Suprapubic skin (tissue), 4 donors: ENCODE data around the gene DHX8. TPM values are rescaled to one million over a fixed set of nuclear protein-coding genes. Genes with fewer than 3 reads are reported as not detected.
A peak's percentile ranks its signal among the peaks of the same experiment; 100 is the strongest.

Experiments
- DNase-seq, 2 donors: peaks; one replicate each; pipeline ENCODE4 v3.0.0-alpha.2; 2019; ENCODE audit warnings: low spot score in 2 of 2
- H3K27ac ChIP-seq: fragments of 200-600 bp; sonication (generic); one replicate; pipeline ENCODE4 v1.5.1; 2019
- H3K27me3 ChIP-seq: fragments of 200-600 bp; sonication (generic); one replicate; pipeline ENCODE4 v1.5.1; 2019
- H3K36me3 ChIP-seq: fragments of 200-600 bp; sonication (generic); one replicate; pipeline ENCODE4 v1.5.1; 2019
- H3K4me1 ChIP-seq: fragments of 200-600 bp; sonication (generic); one replicate; pipeline ENCODE4 v1.5.1; 2019
- H3K4me3 ChIP-seq: fragments of 200-600 bp; sonication (generic); one replicate; pipeline ENCODE4 v1.5.1; 2019; ENCODE audit warnings: mild to moderate bottlenecking
- H3K9me3 ChIP-seq: fragments of 200-600 bp; sonication (generic); one replicate; pipeline ENCODE4 v1.5.1; 2019
- CTCF ChIP-seq, 2 donors: fragments of 200-600 bp in 1 of 2; fragments of 450-650 bp in 1 of 2; sonication (generic) in 1 of 2; IDR thresholded peaks; one replicate each; pipeline ENCODE4 v1.5.1; 2016 to 2019; ENCODE audit warnings: antibody characterized with exemption in 2 of 2, mild to moderate bottlenecking in 1 of 2, moderate library complexity in 1 of 2
- EP300 ChIP-seq: sonication (generic); formaldehyde crosslinking; IDR thresholded peaks from one replicate; pipeline ENCODE4 v1.6.1; 2017; ENCODE audit warnings: antibody characterized with exemption
- POLR2A ChIP-seq, 2 donors: fragments of 450-650 bp; IDR thresholded peaks; one replicate each; pipeline ENCODE4 v1.6.1; 2017; ENCODE audit warnings: antibody characterized with exemption in 2 of 2, mild to moderate bottlenecking in 2 of 2, moderate library complexity in 2 of 2
- POLR2AphosphoS5 ChIP-seq, 3 donors: sonication (generic); formaldehyde crosslinking; IDR thresholded peaks; one replicate each; pipeline ENCODE4 v1.6.1; 2017; ENCODE audit warnings: antibody characterized with exemption in 3 of 3
- WGBS: methylation state at CpG from one replicate; pipeline ENCODE4 v1.1.5; 2018; 5-methylcytosine and 5-hydroxymethylcytosine counted together
- total RNA-seq, 4 donors: library from RNA; depleted of rRNA; stranded (reverse); fragments of >200 nt; gene quantifications; one replicate each; pipeline ENCODE4 v1.1.0, GENCODE V29; 2016

Gene DHX8
- total RNA-seq, 4 donors from 2014 or later = 31.4 to 57.1 (median 46.1) TPM

- DNase-seq = no peak
- TF ChIP-seq CTCF (IDR thresholded peaks at IDR 0.05) (no peak), POLR2A (IDR thresholded peaks at IDR 0.05) (no peak), POLR2AphosphoS5 (IDR thresholded peaks at IDR 0.05) (no peak), EP300 (no peak)
- no peaks in the 10 kb centered on the region for H3K27me3 ChIP-seq
- H3K9me3 ChIP-seq = no peaks in the 10 kb centered on the region
- H3K36me3 ChIP-seq = no peaks in the 10 kb centered on the region
- WGBS = 91% methylated on average over 6 of the region's 6 CpGs
- peaks cover 10% of the 10 kb centered on the region for H3K4me1 ChIP-seq
- H3K27ac ChIP-seq = no peak overlapping the region
- no peak overlapping the region for H3K4me3 ChIP-seq
Observed at GRCh38 chr17:43554857-43555256, 71.1 kb downstream of the DHX8 start.

DNA sequence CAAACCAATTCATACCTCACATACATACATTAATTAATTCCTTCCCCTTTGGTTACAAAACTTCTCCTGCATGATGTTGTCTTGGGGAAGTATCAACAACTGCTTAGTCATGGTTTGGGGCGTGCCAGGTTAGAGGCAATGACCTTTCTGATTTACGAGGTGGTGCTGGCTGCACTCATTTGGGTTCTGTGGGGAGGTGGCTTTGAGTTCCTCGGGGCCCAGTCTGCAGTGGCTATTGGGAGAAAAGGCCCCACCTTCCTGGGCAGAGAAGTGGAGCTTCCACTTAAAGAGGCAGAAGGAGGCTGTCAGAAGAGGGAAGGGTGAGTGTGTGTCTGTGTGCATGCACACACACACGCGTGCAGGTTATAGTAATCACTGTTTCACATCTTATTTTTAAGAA lies 72.5 kb downstream of the DHX8 start:
- Histone ChIP-seq H3K9me3 (no peaks in the 10 kb centered on the region), H3K27me3 (no peaks in the 10 kb centered on the region), H3K36me3 (no peaks in the 10 kb centered on the region), H3K4me3 (no peak overlapping the region), H3K4me1 (peaks cover 9% of the 10 kb centered on the region), H3K27ac (no peak overlapping the region)
- 18% methylated on average over 5 of the region's 5 CpGs for WGBS
- peak; percentile 77 to 85 for DNase-seq
- TF ChIP-seq POLR2A (IDR thresholded peaks at IDR 0.05) = no peak
- no peak for TF ChIP-seq CTCF (IDR thresholded peaks at IDR 0.05)
- TF ChIP-seq EP300 = no peak
- no peak for TF ChIP-seq POLR2AphosphoS5 (IDR thresholded peaks at IDR 0.05)

DNA sequence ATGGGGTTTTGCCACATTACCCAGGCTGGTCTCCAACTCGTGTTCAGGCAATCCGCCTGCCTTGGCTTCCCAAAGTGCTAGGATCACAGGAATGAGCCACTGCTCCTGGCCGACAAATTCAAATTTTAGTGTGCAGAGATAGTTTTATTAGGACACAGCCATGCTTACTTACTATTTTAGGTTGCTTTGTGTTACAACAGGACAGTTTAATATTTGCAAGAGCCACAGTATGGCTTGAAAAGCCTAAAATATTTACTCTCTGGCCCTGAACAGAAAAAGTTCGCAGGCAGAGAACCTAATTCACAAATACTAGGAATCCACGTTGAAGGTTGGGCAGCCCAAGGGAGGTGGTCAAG lies 75.0 kb downstream of the DHX8 start:
- Histone ChIP-seq H3K9me3 (no peaks in the 10 kb centered on the region), H3K4me1 (peaks cover 20% of the 10 kb centered on the region), H3K27ac (no peak overlapping the region), H3K36me3 (no peaks in the 10 kb centered on the region), H3K27me3 (no peaks in the 10 kb centered on the region), H3K4me3 (no peak overlapping the region)
- no peak for DNase-seq
- 87% methylated on average over 5 of the region's 5 CpGs for WGBS
- TF ChIP-seq POLR2AphosphoS5 (IDR thresholded peaks at IDR 0.05) = no peak
- no peak for TF ChIP-seq EP300
- no peak for TF ChIP-seq CTCF (IDR thresholded peaks at IDR 0.05)
- TF ChIP-seq POLR2A (IDR thresholded peaks at IDR 0.05) = no peak

DNA sequence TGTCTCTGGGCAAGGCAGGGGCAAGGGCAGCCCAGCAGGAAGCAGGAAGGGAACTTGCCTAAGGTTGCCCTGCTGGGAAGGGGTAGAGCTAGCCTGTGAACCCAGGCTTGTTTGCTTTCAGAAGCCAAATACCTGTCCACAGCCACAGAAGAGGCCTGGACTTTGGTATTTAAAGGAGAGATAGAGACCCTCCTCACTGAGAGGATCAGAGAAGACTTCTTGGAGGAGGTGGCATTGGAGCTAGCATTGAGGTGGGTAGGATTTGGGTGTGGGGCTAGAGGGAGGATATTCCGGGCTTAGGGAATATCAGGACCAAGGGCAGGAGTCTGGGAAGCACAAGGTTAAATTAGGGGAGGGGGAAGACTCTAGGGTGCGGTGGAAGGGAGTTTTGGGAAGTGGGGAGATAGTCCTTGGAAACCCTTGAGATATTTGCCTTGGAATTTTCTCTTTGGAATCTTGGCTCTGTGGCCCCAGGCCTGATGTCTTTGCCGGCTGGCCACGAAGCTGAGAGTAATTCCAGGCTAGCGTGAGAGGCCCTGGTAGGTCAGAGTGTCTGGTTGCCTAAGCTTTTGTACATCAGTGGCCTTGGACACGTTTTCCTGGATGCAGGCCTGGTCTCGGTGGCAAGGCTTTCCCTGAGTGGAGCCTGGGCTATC lies 75.5 kb downstream of the DHX8 start:
- WGBS = 76% methylated on average over 7 of the region's 7 CpGs

More for the DNA sequence above, 75.5 kb downstream of the DHX8 start:
- TF ChIP-seq CTCF (IDR thresholded peaks at IDR 0.05) (no peak), POLR2AphosphoS5 (IDR thresholded peaks at IDR 0.05) (no peak), EP300 (no peak), POLR2A (IDR thresholded peaks at IDR 0.05) (no peak)
- DNase-seq = no peak
- no peak overlapping the region for H3K27ac ChIP-seq
- no peak overlapping the region for H3K4me3 ChIP-seq
- no peaks in the 10 kb centered on the region for H3K27me3 ChIP-seq
- H3K9me3 ChIP-seq = no peaks in the 10 kb centered on the region
- peaks cover 20% of the 10 kb centered on the region for H3K4me1 ChIP-seq
- H3K36me3 ChIP-seq = no peaks in the 10 kb centered on the region
